Peyer's patch (tissue), 4 donors: ENCODE results near the gene IGFBP6. TPM values are rescaled to one million over a fixed set of nuclear protein-coding genes. Genes with fewer than 3 reads are reported as not detected.

Experiments used
- DNase-seq, 3 donors: peaks; one replicate each; pipeline ENCODE4 v3.0.0-alpha.2; 2017 to 2019
- H3K27ac ChIP-seq, 4 donors: fragments of 200-600 bp; sonication (generic); one replicate each; pipeline ENCODE4 v1.5.1; 2016 to 2019
- H3K27me3 ChIP-seq, 2 donors: fragments of 200-600 bp; sonication (generic); one replicate each; pipeline ENCODE4 v1.5.1; 2019
- H3K36me3 ChIP-seq, 3 donors: fragments of 200-600 bp; sonication (generic); one replicate each; pipeline ENCODE4 v1.5.1; 2016 to 2019
- H3K4me1 ChIP-seq, 4 donors: fragments of 200-600 bp; sonication (generic); one replicate each; pipeline ENCODE4 v1.5.1; 2016 to 2019
- H3K4me3 ChIP-seq, 4 donors: fragments of 200-600 bp; sonication (generic); 1 replicate in 3 of 4; 2 replicates in 1 of 4; pipeline ENCODE4 v1.5.1; 2016 to 2019; ENCODE audit warnings: mild to moderate bottlenecking in 1 of 4
- H3K9me3 ChIP-seq, 4 donors: fragments of 200-600 bp; sonication (generic); one replicate each; pipeline ENCODE4 v1.5.1; 2016 to 2019; ENCODE audit warnings: mild to moderate bottlenecking in 1 of 4
- CTCF ChIP-seq, 6 experiments: fragments of 450-650 bp in 4 of 6; fragments of 200-600 bp in 2 of 6; sonication (generic) in 1 of 6; IDR thresholded peaks; one replicate each; pipeline ENCODE4 v1.5.1; 2017 to 2019; ENCODE audit warnings: antibody characterized with exemption in 6 of 6, mild to moderate bottlenecking in 3 of 6, moderate library complexity in 1 of 6
- POLR2A ChIP-seq, 2 donors: fragments of 450-650 bp; IDR thresholded peaks; one replicate each; pipeline ENCODE4 v1.5.1; 2017; ENCODE audit warnings: antibody characterized with exemption in 2 of 2, mild to moderate bottlenecking in 2 of 2, moderate library complexity in 2 of 2
- total RNA-seq, 4 donors: library from RNA; depleted of rRNA; stranded (reverse); fragments of >200 nt; gene quantifications; one replicate each; pipeline ENCODE4 v1.1.0, GENCODE V29; 2016

IGFBP6 gene
- total RNA-seq, 4 donors from 2014 or later = 68.5 to 191 (median 128) TPM

GRCh38 chr12:53123578-53124351 is 26.3 kb downstream of the IGFBP6 start:
- no peaks in the 10 kb centered on the region for H3K4me1 ChIP-seq
- no peaks in the 10 kb centered on the region for H3K9me3 ChIP-seq
- H3K27ac ChIP-seq = no peak overlapping the region
- no peak for TF ChIP-seq CTCF (IDR thresholded peaks at IDR 0.05)
- no peak for DNase-seq
- H3K36me3 ChIP-seq = no peaks in the 10 kb centered on the region
- no peaks in the 10 kb centered on the region for H3K27me3 ChIP-seq
- H3K4me3 ChIP-seq = no peak overlapping the region

- no peak for TF ChIP-seq CTCF (IDR thresholded peaks at IDR 0.05)
- TF ChIP-seq POLR2A (IDR thresholded peaks at IDR 0.05) = no peak
- H3K27ac ChIP-seq = no peak overlapping the region
- no peaks in the 10 kb centered on the region for H3K27me3 ChIP-seq
- no peaks in the 10 kb centered on the region for H3K4me1 ChIP-seq
- H3K36me3 ChIP-seq = no peaks in the 10 kb centered on the region
- H3K4me3 ChIP-seq = no peak overlapping the region
- DNase-seq = no peak
- H3K9me3 ChIP-seq = no peaks in the 10 kb centered on the region
Measured at GRCh38 chr12:53124352-53124723, 26.9 kb downstream of the IGFBP6 start.

GRCh38 chr12:53127169-53127568 is 29.7 kb downstream of the IGFBP6 start:
- no peak for DNase-seq
- no peak for TF ChIP-seq CTCF (IDR thresholded peaks at IDR 0.05)
- no peak for TF ChIP-seq POLR2A (IDR thresholded peaks at IDR 0.05)
- no peak overlapping the region for H3K27ac ChIP-seq

GRCh38 chr12:53128780-53129569 is 31.5 kb downstream of the IGFBP6 start:
- no peak for TF ChIP-seq POLR2A (IDR thresholded peaks at IDR 0.05)
- no peak for TF ChIP-seq CTCF (IDR thresholded peaks at IDR 0.05)
- DNase-seq = no peak

More at GRCh38 chr12:53127169-53127568, 29.7 kb downstream of the IGFBP6 start:
- H3K4me1 ChIP-seq = no peaks in the 10 kb centered on the region
- H3K4me3 ChIP-seq = no peak overlapping the region
- H3K9me3 ChIP-seq = no peaks in the 10 kb centered on the region
- H3K27me3 ChIP-seq = no peaks in the 10 kb centered on the region
- no peaks in the 10 kb centered on the region for H3K36me3 ChIP-seq

GRCh38 chr12:53131844-53132243 is 34.4 kb downstream of the IGFBP6 start:
- Histone ChIP-seq H3K27ac (no peak overlapping the region), H3K27me3 (no peaks in the 10 kb centered on the region), H3K9me3 (peaks cover 0 to 3% (median 0%) of the 10 kb centered on the region in 4 donors), H3K4me1 (no peaks in the 10 kb centered on the region), H3K36me3 (no peaks in the 10 kb centered on the region), H3K4me3 (no peak overlapping the region)
- TF ChIP-seq POLR2A (IDR thresholded peaks at IDR 0.05) (no peak), CTCF (IDR thresholded peaks at IDR 0.05) (no peak)
- no peak for DNase-seq

More at GRCh38 chr12:53128780-53129569, 31.5 kb downstream of the IGFBP6 start:
- no peak overlapping the region for H3K4me3 ChIP-seq
- no peaks in the 10 kb centered on the region for H3K4me1 ChIP-seq
- H3K27ac ChIP-seq = no peak overlapping the region
- H3K9me3 ChIP-seq = no peaks in the 10 kb centered on the region
- H3K36me3 ChIP-seq = no peaks in the 10 kb centered on the region
- H3K27me3 ChIP-seq = no peaks in the 10 kb centered on the region
